ENCODE data around the gene APOE.

DNA sequence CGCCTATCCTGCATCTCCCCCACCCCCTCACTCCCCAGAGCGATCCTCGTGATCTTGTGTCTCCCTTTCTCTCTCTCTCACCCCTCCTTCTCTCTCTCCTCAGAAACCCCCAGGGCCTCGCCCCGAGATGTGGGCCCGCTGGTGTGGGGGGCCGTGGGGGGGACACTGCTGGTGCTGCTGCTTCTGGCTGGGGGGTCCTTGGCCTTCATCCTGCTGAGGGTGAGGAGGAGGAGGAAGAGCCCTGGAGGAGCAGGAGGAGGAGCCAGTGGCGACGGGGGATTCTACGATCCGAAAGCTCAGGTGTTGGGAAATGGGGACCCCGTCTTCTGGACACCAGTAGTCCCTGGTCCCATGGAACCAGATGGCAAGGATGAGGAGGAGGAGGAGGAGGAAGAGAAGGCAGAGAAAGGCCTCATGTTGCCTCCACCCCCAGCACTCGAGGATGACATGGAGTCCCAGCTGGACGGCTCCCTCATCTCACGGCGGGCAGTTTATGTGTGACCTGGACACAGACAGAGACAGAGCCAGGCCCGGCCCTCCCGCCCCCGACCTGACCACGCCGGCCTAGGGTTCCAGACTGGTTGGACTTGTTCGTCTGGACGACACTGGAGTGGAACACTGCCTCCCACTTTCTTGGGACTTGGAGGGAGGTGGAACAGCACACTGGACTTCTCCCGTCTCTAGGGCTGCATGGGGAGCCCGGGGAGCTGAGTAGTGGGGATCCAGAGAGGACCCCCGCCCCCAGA lies 27.3 kb upstream of the APOE start:
- TF ChIP-seq, protein P1, sequence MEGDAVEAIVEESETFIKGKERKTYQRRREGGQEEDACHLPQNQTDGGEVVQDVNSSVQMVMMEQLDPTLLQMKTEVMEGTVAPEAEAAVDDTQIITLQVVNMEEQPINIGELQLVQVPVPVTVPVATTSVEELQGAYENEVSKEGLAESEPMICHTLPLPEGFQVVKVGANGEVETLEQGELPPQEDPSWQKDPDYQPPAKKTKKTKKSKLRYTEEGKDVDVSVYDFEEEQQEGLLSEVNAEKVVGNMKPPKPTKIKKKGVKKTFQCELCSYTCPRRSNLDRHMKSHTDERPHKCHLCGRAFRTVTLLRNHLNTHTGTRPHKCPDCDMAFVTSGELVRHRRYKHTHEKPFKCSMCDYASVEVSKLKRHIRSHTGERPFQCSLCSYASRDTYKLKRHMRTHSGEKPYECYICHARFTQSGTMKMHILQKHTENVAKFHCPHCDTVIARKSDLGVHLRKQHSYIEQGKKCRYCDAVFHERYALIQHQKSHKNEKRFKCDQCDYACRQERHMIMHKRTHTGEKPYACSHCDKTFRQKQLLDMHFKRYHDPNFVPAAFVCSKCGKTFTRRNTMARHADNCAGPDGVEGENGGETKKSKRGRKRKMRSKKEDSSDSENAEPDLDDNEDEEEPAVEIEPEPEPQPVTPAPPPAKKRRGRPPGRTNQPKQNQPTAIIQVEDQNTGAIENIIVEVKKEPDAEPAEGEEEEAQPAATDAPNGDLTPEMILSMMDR (IDR thresholded peaks at IDR 0.05) = no peak
- TF ChIP-seq POLR2A (IDR thresholded peaks at IDR 0.05) = no peak

Measured in body of pancreas (tissue), 4 donors.